Spleen (tissue), 11 donors: Measurements from ENCODE around the gene H1-8. TPM values are rescaled to one million over a fixed set of nuclear protein-coding genes. Genes with fewer than 3 reads are reported as not detected.

Experiments
- DNase-seq: peaks from one replicate; pipeline ENCODE4 v3.0.0-alpha.2; 2020
- H3K27ac ChIP-seq, 8 donors: fragments of 200-600 bp; sonication (generic) in 7 of 8; 1 replicate in 4 of 8; 2 replicates in 4 of 8; pipeline versions ENCODE4 v1.5.0 to v1.8.0; 2016 to 2021; ENCODE audit warnings: inconsistent platforms in 4 of 8, mild to moderate bottlenecking in 4 of 8, moderate library complexity in 1 of 8
- H3K27me3 ChIP-seq, 7 donors: fragments of 200-600 bp; sonication (generic) in 6 of 7; replicated peaks in 1 of 7; 1 replicate in 4 of 7; 2 replicates in 3 of 7; pipeline versions ENCODE4 v1.5.0 to v1.8.0; 2016 to 2021; ENCODE audit warnings: inconsistent platforms in 3 of 7, mild to moderate bottlenecking in 1 of 7
- H3K36me3 ChIP-seq, 6 donors: fragments of 200-600 bp; sonication (generic) in 5 of 6; 1 replicate in 4 of 6; 2 replicates in 2 of 6; pipeline versions ENCODE4 v1.5.0 to v1.8.0; 2016 to 2021; ENCODE audit warnings: inconsistent platforms in 2 of 6
- H3K4me1 ChIP-seq, 6 donors: fragments of 200-600 bp; sonication (generic) in 5 of 6; 1 replicate in 3 of 6; 2 replicates in 3 of 6; pipeline versions ENCODE4 v1.5.0 to v1.8.0; 2016 to 2021; ENCODE audit warnings: inconsistent platforms in 3 of 6
- H3K4me3 ChIP-seq, 8 donors: fragments of 200-600 bp; sonication (generic) in 7 of 8; 1 replicate in 4 of 8; 2 replicates in 4 of 8; pipeline versions ENCODE4 v1.5.0 to v1.8.0; 2016 to 2021; ENCODE audit warnings: inconsistent platforms in 4 of 8, mild to moderate bottlenecking in 4 of 8, moderate library complexity in 2 of 8
- H3K9me3 ChIP-seq, 8 donors: fragments of 200-600 bp; sonication (generic) in 7 of 8; 1 replicate in 4 of 8; 2 replicates in 4 of 8; pipeline versions ENCODE4 v1.5.0 to v1.8.0; 2016 to 2021; ENCODE audit warnings: inconsistent platforms in 4 of 8
- CTCF ChIP-seq, 11 experiments: fragments of 200-600 bp in 7 of 11; fragments of 450-650 bp in 4 of 11; sonication (generic) in 4 of 11; IDR thresholded peaks in 8 of 11; conservative IDR thresholded peaks in 3 of 11; 1 replicate in 7 of 11; 2 replicates in 4 of 11; pipeline versions ENCODE4 v1.4.0 to v1.8.0; 2016 to 2021; ENCODE audit warnings: antibody characterized with exemption in 11 of 11, inconsistent platforms in 4 of 11, mild to moderate bottlenecking in 1 of 11
- POLR2A ChIP-seq, 3 donors: fragments of 450-650 bp; IDR thresholded peaks; one replicate each; pipeline ENCODE4 v1.5.1; 2017; ENCODE audit warnings: antibody characterized with exemption in 3 of 3, mild to moderate bottlenecking in 1 of 3
- POLR2AphosphoS5 ChIP-seq, 3 donors: sonication (generic); formaldehyde crosslinking; IDR thresholded peaks; one replicate each; pipeline ENCODE4 v1.5.1; 2017; ENCODE audit warnings: antibody characterized with exemption in 3 of 3
- WGBS, 5 donors: extraction: QIAGEN DNeasy Blood & Tissue Kit in 3 of 5; methylation state at CpG; one replicate each; pipeline versions ENCODE4 v1.1.5 to v1.1.7; 2013 to 2018; 5-methylcytosine and 5-hydroxymethylcytosine counted together
- intact Hi-C: fragments of 100-400 bp; cut with DNase I; formaldehyde crosslinking; loops from one replicate; pipeline ENCODE4 v1.15.0; 2023; ENCODE audit warnings: low total_unique reads
- polyA plus RNA-seq, 3 donors: library from polyadenylated mRNA; stranded (reverse); fragments of 200-250 nt; gene quantifications; one replicate each; pipeline ENCODE4 v1.2.1, GENCODE V29; 2013
- total RNA-seq, 7 donors: library from RNA; depleted of rRNA in 3 of 7; stranded (reverse); fragments of >200 nt in 3 of 7; fragmentation: NEBNext Ultra II Directional in 4 of 7; extraction: Animal tissue kit (Norgen Biotek cat#: 25700) in 4 of 7; gene quantifications; one replicate each; pipeline versions ENCODE4 v1.1.0 to v1.2.1, GENCODE V29; 2016 to 2021
- donor health status: healthy with polysubstance abuse.
- donor health status: DM: no; HTN: no; CAD: no; lungs with moderate emphysema.
- donor health status: DM: no; HTN: no; CAD: no.
- donor health status: Bipolar disorder and iron deficiency.
- donor health status: healthy.
- donor health status: DM: no; HTN: no; CAD: no.
- donor health status: DM: yes; HTN: yes; CAD: no.

The H1-8 gene
- total and polyA plus RNA-seq, 10 donors: not detected

DNA sequence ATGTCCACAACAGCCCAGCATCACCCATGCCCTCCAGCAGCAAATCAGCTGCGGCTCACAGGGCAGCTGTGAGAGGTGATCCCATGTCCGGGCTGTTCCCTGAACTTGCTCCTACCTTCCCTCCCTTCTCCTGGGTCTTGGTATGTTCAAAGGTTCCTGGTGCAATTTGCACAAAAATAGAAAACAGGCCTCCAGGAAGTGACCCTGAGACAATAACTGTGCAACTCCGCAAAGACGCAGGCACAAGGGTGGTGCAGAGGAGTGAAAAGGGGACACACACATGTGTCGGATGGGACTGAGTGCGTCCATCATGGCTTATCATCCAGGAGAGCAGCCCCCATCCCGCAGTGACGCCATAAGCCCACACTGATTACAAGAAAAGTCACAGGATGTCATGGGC lies 47.2 kb downstream of the H1-8 start:
- no peaks in the 10 kb centered on the region for H3K27me3 ChIP-seq
- no peak overlapping the region for H3K4me3 ChIP-seq
- peak overlapping the region in 3 of 8 donors; percentile 3 to 89 (median 88) for H3K27ac ChIP-seq
- intact Hi-C loops: no loop called here
- DNase-seq: no peak
- peaks cover 33 to 97% (median 67%) of the 10 kb centered on the region in 6 donors for H3K4me1 ChIP-seq
- TF ChIP-seq POLR2A (IDR thresholded peaks at IDR 0.05) (no peak), CTCF (IDR thresholded peaks at IDR 0.05 in 8 of 11, conservative IDR thresholded peaks at IDR 0.05 in 3 of 11) (no peak), POLR2AphosphoS5 (IDR thresholded peaks at IDR 0.05) (no peak)
- 58 to 77% (median 67%) methylated on average over 7 to 8 of the region's 8 CpGs for WGBS, 5 donors
- H3K36me3 ChIP-seq: peaks cover 0 to 42% (median 8%) of the 10 kb centered on the region in 6 donors
- H3K9me3 ChIP-seq: no peaks in the 10 kb centered on the region

DNA sequence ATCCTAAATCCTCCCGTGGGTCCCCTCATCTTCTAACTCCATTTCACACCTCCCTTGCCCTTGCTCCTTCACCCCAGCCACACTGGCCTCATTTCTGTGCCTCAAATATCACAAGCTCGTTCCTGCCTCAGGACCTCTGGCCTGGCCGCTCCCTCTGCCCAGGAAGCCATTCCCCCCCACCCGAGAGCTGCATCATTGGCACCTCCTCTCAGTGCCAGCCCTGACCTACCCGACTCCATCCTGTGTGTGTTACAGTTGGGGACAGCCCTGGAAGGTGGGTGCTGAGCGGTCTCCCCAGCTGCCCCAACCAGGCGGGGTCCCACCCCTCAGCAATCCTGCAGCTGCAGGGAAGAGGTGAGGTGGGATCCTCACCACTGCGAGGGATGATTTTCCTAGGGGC lies 49.0 kb downstream of the H1-8 start:
- peak overlapping the region in 1 of 8 donors; percentile 38 for H3K4me3 ChIP-seq

DNA sequence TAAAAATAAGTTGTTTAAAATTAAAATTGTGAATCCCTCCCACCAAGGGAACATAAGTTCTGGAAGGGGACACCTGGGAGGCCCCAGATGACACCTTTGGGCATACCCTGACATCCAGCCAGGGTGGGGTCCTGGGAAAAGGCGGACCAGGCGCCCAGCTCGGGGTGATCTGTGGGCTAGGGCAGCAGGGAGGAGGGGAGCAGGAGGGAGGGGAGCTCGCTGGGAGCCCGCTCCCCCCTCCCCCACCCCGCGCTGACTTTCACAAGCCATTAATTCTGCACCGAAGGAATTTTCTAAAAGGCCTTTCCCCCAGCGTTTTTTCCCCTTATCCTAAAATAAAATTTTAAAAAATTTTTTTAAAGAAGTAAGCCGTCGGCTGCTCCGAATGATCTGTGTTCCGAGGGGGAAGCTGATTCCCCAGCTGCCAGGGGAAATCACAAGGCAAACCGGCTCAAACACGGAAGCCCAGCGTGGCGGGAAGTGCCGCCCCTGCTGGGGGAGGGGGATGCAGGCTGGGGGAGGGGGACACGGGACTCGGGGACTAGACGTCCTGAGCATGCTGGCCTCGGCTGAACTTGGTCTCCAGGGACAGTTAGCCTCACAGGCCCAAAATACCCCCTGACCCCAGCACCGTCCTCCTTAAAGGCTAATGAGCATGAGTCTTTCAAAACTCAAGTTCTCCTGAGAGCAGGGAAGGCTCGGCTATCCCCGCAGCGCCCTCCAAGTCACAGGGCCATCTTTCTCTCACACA lies 49.6 kb downstream of the H1-8 start:
- peak; percentile 67 to 81 (median 75) for TF ChIP-seq POLR2AphosphoS5 (IDR thresholded peaks at IDR 0.05)
- no peak for TF ChIP-seq POLR2A (IDR thresholded peaks at IDR 0.05)
- no peak for TF ChIP-seq CTCF (IDR thresholded peaks at IDR 0.05 in 8 of 11, conservative IDR thresholded peaks at IDR 0.05 in 3 of 11)
- DNase-seq: peak; percentile 91
- Histone ChIP-seq H3K36me3 (peaks cover 0 to 18% (median 0%) of the 10 kb centered on the region in 6 donors), H3K9me3 (no peaks in the 10 kb centered on the region), H3K4me1 (peaks cover 47 to 100% (median 85%) of the 10 kb centered on the region in 6 donors), H3K27ac (peak overlapping the region; percentile 44 to 91 (median 86)), H3K4me3 (peak overlapping the region in 3 of 8 donors; percentile 9 to 38 (median 12)), H3K27me3 (no peaks in the 10 kb centered on the region)
- WGBS, 5 donors: 12 to 18% (median 16%) methylated on average over 25 to 26 of the region's 26 CpGs
- intact Hi-C loops: no loop called here

More for the DNA sequence above, 49.0 kb downstream of the H1-8 start:
- Histone ChIP-seq H3K36me3 (peaks cover 0 to 24% (median 0%) of the 10 kb centered on the region in 6 donors), H3K27me3 (no peaks in the 10 kb centered on the region), H3K27ac (peak overlapping the region; percentile 44 to 91 (median 86)), H3K9me3 (no peaks in the 10 kb centered on the region), H3K4me1 (peaks cover 43 to 99% (median 81%) of the 10 kb centered on the region in 6 donors)
- no peak for TF ChIP-seq CTCF (IDR thresholded peaks at IDR 0.05 in 8 of 11, conservative IDR thresholded peaks at IDR 0.05 in 3 of 11)
- TF ChIP-seq POLR2AphosphoS5 (IDR thresholded peaks at IDR 0.05): peak; percentile 27 to 52 (median 32)
- intact Hi-C loops: no loop called here
- peak; percentile 78 for DNase-seq
- WGBS, 5 donors: 56 to 68% (median 57%) methylated on average over 7 to 8 of the region's 8 CpGs

DNA sequence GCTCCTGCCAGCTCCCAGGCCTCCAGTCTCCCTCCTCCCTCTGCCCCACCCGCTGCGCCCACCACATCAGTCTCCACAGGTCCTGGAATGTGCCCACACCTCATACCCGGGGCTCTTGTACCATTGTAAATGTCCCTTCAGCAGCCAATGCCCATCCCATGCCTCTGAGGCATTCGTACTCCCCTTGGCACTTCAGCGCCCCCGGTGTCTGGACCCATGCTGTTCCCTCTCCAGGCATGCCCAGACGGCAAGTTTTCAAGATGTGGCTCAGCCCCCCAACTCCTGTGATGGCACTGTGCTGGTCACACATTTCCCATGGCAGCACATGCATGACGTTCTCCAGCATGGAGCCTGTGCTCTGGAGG lies 50.2 kb downstream of the H1-8 start:
- intact Hi-C loops: no loop called here
- H3K9me3 ChIP-seq: no peaks in the 10 kb centered on the region
- peaks cover 0 to 13% (median 0%) of the 10 kb centered on the region in 6 donors for H3K36me3 ChIP-seq
- H3K27me3 ChIP-seq: no peaks in the 10 kb centered on the region
- peak overlapping the region in 1 of 8 donors; percentile 38 for H3K4me3 ChIP-seq
- no peak for TF ChIP-seq POLR2AphosphoS5 (IDR thresholded peaks at IDR 0.05)
- TF ChIP-seq POLR2A (IDR thresholded peaks at IDR 0.05): no peak
- TF ChIP-seq CTCF (IDR thresholded peaks at IDR 0.05 in 8 of 11, conservative IDR thresholded peaks at IDR 0.05 in 3 of 11): no peak
- H3K27ac ChIP-seq: peak overlapping the region; percentile 44 to 91 (median 86)
- H3K4me1 ChIP-seq: peaks cover 53 to 100% (median 89%) of the 10 kb centered on the region in 6 donors
- WGBS, 5 donors: 54 to 71% (median 59%) methylated on average over 8 of the region's 8 CpGs
- DNase-seq: no peak
